Measurements from ENCODE around the gene GMEB2.
"Not testable (repeated sequence)": the region's sequence is repeated elsewhere in the genome, so short reads cannot be mapped to it uniquely, and the experiment has no call there.

The GMEB2 gene

DNA sequence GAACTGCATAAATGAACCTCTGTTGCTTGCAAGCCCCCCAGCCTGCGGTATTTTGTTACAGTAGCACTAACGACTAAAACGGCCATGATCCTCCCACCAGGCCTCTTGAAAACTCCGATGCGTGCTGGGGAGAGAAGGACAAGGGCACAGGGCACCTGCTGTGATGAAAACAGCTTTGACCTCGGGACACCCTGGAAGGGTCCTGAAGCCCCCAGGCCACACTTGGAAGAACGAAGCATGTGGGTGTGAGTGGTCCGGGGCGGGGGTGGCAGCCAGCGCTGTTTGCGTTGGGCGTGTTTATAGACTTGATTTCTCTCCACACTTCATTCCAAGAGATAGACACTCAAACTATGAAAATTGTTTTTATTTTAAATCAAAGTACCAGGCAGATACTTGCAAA lies 39.6 kb downstream of the GMEB2 start:
- DNase-seq = no peak

DNA sequence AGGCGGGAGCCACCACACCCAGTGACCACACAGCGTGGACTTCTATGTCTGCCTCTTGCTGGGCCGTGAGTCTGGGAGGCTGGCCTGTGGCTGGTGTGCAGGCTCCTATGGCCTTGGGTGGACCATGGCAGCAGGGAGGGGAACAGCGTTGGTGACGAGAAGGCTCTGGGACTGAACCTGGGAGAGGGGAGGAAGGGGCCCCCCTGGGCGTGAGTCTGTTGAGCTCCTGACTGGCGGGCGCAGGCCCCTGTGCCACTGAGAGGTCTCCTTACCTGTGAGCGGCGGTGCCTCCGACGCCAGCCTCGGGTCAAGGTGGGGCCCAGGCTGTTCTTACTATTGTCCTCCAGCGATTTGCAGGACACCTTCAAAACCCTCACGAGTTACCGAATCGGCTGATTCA lies 40.1 kb downstream of the GMEB2 start:
- DNase-seq = no peak

DNA sequence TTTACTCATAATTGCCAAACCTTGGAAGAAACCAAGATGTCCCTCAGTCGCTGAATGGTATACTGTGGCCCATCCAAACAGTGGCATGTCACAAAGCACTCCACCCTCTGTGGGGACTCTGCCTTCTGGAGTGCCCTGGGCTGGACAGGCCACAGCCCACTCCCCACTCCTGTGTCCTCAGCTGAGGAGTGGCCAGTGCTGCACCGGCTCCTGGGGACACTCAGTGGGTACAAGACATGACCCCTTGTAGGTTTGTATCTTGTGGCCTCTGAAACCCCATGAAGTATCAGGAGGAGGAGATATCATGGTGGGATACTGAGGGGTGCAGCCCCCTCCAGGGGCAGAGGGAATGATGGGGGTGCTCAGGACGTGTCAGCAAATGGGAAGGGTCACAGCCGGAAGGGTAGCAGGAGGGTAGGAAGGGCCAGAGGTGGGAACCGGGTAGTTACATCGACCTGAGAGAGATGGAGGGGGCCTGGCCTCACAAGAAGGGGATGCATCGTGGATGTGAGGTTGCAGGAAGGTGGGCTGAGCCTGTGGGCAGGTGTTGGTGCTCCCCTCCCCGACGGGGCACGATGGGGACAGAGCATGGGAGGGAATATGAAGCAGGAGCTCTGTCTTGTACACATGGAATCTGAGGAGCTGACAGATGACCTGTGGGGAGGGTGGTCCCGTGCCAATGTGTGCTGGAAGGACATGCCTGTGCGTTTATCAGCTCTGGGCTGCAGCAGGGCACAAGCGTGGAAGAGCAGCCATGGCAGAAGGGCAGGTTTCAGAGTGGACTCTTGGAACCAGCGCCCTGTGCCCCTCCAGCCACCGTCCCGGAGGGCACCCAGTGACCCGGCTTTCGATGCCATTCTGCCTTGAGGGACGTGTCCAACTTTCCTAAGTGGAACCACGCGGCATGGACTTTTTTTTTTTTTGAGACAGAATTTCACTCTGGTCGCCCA lies 41.0 kb downstream of the GMEB2 start:
- no peak for DNase-seq

DNA sequence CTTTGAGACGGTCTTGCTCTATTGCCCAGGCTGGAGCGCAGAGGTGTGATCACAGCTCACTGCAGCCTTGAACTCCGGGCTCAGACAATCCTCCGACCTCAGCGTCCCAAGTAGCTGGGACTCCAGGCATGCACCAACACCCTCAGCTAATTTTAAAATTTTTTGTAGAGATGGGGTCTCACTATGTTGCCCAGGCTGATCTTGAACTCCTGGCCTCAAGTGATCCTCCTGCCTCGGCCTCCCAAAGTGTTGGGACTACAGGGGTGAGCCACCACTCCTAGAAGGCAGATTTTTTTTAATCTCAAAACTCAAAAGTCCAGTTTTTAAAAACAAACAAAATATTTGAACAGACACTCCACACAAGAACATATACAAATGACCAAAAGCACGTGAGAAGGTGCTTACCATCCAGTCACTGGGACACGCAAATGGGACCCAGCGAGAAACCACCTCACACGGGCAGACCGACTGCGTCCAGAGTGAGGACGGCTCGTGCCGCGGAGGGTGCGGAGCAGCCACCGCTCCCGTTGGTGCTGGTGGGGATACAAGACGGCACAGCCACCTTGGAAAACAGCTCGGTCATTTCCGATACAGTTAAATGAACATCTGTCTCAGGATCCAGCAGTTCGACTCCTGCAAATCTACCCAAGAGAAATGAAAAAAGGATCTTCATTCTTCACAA lies 44.4 kb downstream of the GMEB2 start:
- no peak for DNase-seq

DNA sequence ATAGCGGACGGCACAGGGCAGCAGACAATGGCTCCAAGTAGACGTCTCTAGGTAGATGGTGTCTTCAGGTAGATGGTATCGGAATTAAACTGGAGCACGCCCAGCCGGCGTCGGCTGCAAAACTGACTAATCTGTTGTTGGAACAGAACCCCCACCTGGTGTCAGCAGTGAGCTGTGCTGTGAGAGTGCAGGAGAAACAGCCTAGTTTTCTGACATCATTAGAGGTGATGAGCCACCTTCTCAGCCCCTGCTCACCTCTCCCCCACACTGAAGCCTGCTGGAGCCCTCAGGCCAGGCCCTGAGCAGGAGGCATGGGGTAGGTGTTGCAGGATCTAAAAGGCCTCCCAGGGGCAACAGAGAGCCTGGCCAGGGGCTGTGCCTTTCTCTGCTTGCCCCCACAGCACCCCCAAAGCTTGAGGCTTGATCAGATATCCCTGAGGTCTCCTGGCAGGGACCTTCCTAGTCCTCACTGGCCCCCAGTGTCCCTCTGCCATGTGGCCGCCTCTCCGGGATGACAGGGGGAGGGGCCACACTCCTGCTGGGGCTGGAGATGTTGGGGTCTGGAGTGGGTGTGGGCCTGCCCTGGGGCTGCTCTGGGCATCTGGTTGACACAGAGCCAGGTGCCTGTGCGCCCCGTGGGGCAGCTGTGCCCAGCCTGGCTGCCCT lies 46.0 kb downstream of the GMEB2 start:
- no peak for DNase-seq

DNA sequence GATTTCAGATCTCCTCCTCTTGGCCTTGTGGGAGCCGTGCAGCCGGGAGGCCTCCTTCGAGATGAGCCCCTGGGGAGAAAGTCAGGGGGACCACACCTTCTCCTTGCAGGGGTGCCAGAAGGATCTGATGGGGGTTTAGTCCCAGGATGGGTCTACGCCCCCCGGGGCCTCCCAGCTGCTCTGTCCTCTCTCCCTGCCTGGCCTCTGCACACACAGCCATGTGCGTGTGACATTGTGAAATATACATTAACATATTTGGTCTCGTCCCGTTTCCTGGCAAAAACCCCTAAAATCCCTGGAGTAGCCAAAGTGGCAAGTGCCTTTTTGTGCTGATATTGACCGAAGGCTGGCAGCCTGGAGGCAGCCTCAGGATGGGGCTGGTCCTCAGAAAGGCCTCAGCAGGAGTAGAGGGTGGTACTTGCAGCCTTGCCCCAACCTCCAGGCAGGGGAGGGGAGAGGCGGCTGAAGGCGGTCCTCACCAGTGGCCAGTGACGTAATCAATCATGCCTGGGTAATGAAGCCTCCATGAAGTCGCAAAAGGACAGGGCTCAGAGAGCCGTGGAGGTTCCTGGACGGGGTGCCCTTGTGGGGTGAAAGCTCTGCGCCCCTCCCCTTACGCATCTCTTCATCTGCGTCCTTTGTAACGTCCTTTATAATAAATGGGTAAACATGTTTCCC lies 47.7 kb downstream of the GMEB2 start:
- DNase-seq = no peak

DNA sequence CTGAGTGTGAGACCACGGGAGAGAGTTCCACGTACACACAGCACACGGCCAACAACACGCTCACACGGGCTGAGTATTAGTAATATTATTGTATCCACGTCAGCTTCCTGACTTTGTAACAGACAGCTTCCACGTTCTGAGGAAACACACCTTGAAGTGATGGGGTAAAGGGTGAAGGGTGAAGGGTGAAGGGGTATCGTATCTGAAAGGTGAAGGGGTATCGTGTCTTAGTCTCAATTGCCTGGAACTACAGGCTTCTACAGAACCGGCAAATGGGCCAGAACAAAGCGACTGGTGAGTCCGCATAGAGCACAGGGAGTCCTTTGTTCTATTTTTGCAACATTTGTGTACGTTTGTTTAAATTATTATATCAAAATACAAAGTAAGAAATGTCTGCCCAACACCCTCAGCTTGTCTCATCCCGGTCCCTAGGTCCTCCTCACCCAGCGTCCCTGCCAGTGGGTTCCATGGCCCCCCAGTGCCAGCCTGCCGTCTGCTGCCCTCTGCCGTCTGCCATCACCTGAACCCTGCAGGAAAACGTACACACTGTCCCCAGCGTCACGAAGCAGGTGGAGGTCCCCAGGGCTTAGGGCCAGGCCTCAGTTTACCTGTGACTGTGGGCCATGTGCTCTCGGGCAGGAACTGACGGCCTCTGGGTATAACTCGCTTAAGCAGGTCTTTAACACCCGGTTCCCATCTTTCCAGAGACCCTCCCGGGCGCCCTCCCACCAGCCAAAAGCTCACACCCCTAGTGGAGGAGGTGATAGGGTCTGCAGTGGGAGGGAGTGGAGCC lies 48.5 kb downstream of the GMEB2 start:
- no peak for DNase-seq

DNA sequence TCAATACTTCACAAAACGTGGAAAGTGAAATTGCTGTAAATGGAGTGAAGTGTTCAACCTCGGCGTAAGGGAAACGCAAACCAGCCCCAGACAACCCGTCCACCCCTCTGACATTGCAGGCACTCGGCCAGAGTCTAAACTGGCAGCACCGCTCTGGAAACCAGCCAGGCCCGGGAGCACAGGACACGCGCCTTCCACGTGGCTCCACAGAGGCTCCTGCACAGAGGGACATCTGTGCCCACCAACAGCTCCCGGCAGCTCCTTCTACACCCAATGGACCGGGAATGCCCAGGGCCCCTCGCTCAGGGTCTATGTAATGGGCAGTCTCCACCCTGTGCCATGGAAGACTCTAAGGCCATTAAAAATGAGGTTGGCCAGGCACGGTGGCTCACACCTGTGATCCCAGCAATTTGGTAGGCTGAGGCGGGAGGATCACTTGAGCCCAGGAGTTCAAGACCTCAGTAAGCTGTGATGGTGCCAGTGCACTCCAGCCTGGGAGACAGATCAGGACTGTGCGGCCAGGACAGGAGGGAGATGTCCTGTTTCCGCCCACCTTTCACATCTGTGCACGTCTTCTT lies 49.5 kb downstream of the GMEB2 start:
- no peak for DNase-seq

DNA sequence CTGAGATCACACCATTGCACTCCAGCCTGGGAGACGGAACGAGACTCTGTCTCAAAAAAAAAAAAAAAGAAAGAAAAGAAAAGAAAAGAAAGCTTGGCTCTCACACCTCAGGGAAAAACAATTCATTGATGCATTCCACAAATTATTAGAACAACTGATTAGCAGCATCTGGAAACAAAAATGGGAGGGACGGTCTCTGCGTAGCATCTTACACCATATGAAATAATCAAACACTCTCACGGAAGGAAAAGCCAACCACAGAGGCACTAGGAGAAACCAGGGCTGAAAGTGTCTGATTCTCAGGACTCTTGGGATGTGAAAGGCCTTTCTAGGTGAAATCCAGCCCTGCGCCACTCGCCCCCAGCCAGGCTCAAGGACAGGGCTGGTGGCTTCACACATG lies 50.6 kb downstream of the GMEB2 start:
- no peak for DNase-seq

DNA sequence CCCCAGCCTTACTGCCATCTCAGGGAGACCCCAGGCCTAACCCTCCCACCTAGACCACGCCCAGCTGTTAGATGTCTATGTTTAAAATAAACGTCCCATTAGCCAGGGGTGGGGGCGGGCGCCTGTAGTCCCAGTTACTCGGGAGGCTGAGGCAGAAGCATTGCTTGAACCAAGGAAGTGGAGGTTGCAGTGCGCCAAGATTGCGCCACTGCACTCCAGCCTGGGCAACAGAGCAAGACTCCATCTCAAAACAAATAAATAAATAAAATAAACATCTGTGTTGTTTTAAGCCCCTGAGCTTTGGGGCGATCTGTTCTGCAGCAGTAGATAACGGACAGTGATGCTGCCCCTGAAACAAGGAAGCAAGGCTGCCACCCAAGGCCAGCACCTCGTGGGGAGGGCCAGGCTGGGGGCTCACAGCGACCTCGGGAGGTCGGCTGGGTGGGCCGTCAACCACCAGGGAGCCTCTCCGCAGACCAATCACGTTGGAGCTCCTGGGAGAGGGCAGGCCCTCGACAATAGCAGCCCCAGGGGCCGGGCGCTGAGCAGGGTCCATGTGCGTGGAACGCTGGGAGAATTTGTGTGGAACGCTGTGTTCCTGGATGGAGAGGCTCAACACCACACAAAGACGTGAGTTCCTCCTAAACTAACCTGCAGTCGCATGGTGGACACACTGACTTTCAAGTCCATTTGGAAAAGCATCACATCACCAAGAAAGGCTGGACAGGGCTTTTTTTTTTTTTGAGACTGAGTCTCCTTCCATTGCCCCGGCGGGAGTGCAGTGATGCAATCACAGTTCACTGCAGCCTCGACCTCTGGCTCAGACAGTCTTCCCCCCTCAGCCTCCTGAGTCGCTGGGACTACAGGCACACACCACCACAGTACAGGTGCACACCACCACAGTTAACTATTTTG lies 51.8 kb downstream of the GMEB2 start:
- DNase-seq = no peak

DNA sequence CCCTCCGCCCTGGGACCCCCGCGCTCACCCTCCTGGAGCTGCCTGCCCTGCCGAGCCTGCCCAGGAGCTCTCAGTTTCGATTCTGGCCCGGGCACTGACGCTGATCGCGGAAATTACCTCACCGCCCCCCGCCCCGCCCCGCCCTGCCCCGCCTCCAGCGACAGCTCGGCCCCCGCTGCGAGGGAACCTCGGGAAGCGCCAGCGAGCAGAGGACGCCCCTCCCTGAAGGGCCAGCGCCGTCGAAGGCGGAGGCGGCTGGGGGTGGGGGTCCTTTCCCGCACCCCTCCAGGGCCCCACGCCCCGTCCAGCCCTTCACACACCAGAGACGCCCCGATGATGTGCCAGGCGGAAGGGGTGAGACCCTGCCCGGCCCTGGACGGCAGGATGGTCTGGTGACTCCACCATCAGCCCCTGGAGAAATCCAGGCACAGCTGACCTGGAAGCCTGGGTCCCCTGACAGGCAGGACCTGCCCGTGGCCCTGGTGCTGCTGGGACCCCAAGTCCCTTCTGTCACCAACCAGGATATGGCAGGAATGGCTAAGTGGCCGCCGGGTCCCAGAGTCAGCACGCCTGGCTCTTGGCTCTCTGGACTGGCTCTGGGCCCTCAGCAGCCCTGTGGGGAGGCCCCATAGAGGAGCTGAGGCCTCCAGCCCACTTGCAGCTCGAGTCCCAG lies 52.6 kb downstream of the GMEB2 start, which contains the start of gene HELZ2:
Gene HELZ2 (minus strand): TSS at position 84 of the 673 bp plus-strand sequence. CDS start 1,854 bp downstream, outside the sequence.
- DNase-seq = no peak

DNA sequence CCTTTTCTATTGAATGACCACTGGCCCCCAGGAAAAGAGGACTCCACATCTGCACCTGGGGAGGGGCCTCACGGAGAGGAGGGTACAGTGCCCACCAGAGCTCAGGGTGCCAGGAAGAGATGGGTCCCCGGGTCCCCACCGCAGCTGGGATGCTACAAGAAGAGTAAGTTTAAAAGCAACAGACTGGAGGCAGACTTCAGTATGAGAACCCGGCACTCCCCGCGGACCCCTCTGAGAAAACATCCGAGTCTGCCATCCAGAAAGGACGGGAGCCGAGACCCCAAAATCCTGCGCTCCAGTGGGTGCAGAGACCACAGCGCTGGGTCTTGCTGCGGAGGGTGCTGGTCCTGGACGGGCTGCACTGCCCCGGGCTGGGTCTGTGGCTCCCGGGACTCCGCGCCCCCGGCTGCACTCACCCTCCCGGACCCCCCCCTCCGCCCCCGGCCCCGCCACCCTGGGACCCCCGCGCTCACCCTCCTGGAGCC lies 53.2 kb downstream of the GMEB2 start:
- DNase-seq = no peak

DNA sequence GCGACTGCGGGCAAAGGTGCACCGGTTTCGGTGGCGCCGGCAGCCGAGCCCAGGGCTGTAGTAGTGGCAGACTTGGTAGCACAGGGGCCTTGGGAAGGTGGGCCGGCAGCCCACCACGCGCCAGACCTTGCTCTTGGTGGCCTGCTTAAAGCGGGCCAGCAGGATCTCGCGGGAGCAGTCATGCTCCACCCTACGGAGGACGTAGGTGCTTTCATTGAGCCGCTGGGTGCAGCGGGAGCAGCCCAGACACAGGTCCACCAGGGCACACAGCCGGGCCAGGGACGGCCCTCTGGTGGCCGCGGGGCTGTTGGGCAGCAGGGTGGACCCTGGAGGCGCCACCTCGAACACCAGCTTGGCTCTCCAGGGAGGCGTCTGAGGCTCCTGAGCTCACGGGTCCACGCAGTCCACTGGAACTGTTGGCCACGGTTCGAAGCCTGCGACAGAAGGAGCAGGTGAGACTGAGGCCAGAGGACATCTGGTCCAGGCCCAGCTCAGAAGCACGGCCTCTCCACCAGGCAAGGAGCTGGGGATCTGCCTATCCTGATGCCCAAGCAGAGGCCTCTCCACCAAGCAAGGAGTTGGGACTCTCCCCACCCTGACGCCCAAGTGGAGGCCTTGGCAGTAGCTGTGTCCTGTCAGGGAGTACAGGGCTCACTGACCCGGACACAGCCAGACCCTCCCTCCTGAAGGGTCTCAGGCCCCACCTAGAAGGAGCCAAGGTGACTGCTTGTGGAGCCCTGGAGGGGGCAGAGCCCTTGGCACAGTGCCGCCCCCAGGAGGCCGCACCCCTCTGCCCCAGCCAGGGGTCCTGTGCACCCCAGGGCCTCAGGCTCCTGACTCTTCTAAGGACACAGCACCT lies 53.9 kb downstream of the GMEB2 start:
- no peak for DNase-seq

DNA sequence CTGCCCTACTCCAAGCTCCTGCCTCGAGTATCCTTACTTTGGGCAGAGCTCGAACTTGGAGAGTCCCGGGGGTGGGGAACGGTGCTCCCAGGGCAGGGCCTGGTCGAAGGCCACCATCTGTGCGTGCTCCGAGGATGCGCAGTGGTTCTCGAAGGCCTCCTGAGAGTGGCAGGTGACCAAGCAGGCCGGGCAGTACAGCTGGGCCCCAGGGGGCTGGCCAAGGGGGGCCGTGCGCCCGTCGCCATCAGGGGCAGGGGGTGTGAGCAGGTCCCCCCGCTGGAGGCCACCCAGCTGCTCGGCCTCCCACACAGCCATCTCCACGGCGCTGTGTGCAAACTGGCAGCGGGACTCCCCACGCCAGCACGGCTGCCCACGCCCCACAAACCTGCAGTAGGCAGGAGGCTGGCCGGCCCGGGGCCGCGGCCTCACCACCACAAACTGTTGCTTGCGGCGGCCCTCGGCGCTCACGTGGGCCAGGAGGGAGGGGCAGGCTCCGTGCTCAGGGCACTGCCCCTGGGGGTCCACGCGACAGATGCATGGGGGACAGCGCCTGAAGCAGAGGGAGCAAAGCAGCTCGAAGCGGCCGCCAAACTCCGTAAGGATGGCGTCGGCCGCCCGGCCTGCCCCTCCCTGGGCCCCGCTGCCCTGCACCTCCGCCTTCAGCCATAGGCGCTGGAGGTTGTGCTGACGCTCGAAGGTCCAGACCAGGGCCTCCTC lies 54.7 kb downstream of the GMEB2 start:
- DNase-seq = no peak

DNA sequence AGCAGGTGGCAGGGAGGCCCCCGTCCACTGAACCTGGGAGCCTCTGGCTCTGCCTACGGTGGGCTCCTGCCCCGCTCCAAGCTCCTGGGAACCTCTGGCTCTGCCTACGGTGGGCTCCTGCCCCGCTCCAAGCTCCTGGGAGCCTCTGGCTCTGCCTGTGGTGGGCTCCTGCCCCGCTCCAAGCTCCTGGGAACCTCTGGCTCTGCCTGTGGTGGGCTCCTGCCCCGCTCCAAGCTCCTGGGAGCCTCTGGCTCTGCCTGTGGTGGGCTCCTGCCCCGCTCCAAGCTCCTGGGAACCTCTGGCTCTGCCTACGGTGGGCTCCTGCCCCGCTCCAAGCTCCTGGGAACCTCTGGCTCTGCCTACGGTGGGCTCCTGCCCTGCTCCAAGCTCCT lies 55.8 kb downstream of the GMEB2 start:
- DNase-seq = not testable (repeated sequence)

DNA sequence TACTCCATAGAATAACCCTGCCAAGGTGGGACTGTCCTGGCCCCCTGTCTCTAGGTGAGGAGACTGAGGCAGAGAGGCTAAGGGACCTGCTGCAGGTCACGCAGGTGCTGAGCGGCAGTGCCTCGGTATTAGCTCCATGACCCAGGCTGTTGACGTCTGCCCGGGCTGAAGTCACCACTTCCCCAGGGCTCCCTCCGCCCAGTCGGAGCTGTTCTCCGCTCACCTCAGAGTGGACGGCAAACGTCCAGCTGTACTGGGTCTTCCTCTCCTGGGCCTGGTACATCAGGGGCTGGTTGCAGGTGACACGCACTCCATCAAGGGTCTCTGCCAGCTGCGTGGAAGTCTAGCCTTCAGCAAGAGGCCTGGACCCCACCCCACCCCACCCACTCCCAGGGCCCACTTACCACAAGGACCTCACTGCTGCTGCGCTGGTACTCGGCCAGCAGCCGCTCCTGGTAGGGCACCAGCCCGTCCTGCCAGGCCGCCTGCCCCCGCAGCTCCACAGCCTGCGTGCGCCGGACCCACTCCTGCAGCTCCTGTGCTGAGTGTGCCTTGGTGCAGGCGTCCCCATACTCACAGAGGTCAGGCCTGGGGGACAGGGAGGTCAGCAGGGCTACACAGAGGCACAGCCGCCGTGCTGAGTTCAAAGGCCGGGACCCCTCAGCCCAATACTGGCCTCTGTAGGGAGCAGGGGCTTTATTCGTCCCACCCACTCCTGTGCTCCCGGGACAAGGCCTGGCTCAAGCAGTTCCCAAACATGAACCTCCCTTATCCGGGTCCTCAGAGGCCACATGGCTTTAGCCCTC lies 56.4 kb downstream of the GMEB2 start:
- no peak for DNase-seq

All from NCI-H187 treated with DMSO at 0.1 percent for 48 hours (cell line).